ENCODE measurements around the gene AP2A2.
"Not testable (repeated sequence)": the region's sequence is repeated elsewhere in the genome, so short reads cannot be mapped to it uniquely, and the experiment has no call there.

AP2A2 gene

GRCh38 chr11:963852-964251 lies 38.2 kb downstream of the AP2A2 start:
- peaks cover 14% of the 10 kb centered on the region for H3K4me1 Mint-ChIP-seq
- H3K27ac Mint-ChIP-seq, result no peak overlapping the region
- ATAC-seq, result peak; percentile 23
- H3K27me3 Mint-ChIP-seq, result no peaks in the 10 kb centered on the region
- no peaks in the 10 kb centered on the region for H3K9me3 Mint-ChIP-seq
- no peak overlapping the region for H3K4me3 Mint-ChIP-seq
- H3K36me3 Mint-ChIP-seq (ENCODE audit: low read depth), result peaks cover 8% of the 10 kb centered on the region
- DNase-seq, result no peak

- no peak overlapping the region for H3K27ac Mint-ChIP-seq
- H3K27me3 Mint-ChIP-seq, result no peaks in the 10 kb centered on the region
- no peak overlapping the region for H3K4me3 Mint-ChIP-seq
- peaks cover 11% of the 10 kb centered on the region for H3K36me3 Mint-ChIP-seq (ENCODE audit: low read depth)
- H3K9me3 Mint-ChIP-seq, result no peaks in the 10 kb centered on the region
- peaks cover 25% of the 10 kb centered on the region for H3K4me1 Mint-ChIP-seq
- DNase-seq, result no peak
- peak; percentile 38 for ATAC-seq
Observed at GRCh38 chr11:965206-965775, 39.6 kb downstream of the AP2A2 start.

DNA sequence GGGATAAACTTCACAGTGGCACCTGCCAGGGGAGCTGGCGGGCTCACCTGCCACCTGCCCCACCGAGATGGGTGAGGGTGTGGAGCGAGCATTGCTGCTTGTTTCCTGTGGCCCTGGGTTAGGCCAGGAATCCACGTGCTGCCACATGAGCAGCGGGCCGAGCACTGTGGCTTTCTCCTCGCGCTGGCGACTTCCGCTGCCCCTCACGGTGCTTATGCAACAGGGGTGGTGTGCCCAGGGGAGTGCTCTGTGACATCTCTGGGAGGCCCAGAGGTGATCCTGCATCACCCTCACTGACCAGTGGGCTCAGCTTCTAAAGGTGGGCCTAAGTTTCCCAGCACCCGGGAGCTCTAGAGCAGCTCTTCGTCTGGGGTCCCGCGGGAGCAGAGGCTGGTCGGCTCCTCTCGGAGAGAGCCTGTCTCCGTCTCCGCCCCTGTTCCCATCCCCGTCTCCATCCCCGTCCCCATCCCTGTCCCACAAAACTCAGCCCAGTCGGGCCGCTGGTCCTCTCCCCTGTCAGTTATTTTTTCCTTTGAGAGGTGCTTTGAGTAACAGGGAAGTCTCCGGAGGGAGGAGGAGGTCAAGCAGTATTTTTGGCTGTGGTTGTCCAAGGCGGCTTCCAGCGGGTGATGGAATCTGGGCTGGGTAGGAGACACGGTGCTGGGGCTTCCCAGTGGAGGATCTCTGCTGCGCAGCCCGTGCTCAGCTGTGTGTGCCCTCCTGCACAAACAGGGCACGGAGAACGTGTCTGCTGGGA lies 42.5 kb downstream of the AP2A2 start:
- DNase-seq, result no peak
- no peak overlapping the region for H3K4me3 Mint-ChIP-seq
- H3K27me3 Mint-ChIP-seq, result no peaks in the 10 kb centered on the region
- H3K36me3 Mint-ChIP-seq (ENCODE audit: low read depth), result peaks cover 13% of the 10 kb centered on the region
- peaks cover 34% of the 10 kb centered on the region for H3K4me1 Mint-ChIP-seq
- no peaks in the 10 kb centered on the region for H3K9me3 Mint-ChIP-seq
- no peak overlapping the region for H3K27ac Mint-ChIP-seq
- ATAC-seq, result no peak

DNA sequence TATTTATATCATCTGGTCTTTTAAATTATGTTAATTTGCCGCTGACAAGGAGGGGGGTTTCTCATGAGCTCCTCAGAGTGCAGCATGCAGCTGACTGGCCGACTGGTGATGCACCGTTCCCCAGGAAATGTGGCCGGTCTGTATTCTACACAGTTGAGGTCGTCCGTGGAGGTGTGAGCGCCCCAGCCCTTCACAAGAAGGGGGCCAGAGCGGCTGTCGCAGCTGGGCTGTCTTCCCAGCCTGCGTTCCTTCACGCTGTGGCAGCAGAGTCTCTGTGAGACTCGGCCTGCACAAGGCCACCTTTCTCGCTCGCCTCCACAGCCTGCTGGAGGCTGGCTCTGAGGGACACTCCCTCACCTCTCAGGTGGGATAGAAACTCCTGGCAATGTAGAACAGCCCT lies 43.2 kb downstream of the AP2A2 start:
- DNase-seq, result no peak
- Mint-ChIP-seq H3K9me3 (no peaks in the 10 kb centered on the region), H3K27me3 (no peaks in the 10 kb centered on the region), H3K36me3 (ENCODE audit: low read depth) (peaks cover 15% of the 10 kb centered on the region), H3K27ac (no peak overlapping the region), H3K4me3 (no peak overlapping the region), H3K4me1 (peaks cover 34% of the 10 kb centered on the region)
- no peak for ATAC-seq

GRCh38 chr11:969651-970205 lies 44.1 kb downstream of the AP2A2 start:
- Mint-ChIP-seq H3K27ac (peak overlapping the region; percentile 47), H3K4me3 (peak overlapping the region; percentile 9), H3K9me3 (no peaks in the 10 kb centered on the region), H3K36me3 (ENCODE audit: low read depth) (peaks cover 11% of the 10 kb centered on the region), H3K4me1 (peaks cover 34% of the 10 kb centered on the region), H3K27me3 (no peaks in the 10 kb centered on the region)
- no peak for ATAC-seq
- no peak for DNase-seq

GRCh38 chr11:970319-970871 lies 44.7 kb downstream of the AP2A2 start:
- no peaks in the 10 kb centered on the region for H3K27me3 Mint-ChIP-seq
- peak overlapping the region; percentile 47 for H3K27ac Mint-ChIP-seq
- H3K9me3 Mint-ChIP-seq, result no peaks in the 10 kb centered on the region
- DNase-seq (peak; percentile 15), ATAC-seq (peak; percentile 45)
- H3K4me3 Mint-ChIP-seq, result peak overlapping the region; percentile 9
- H3K36me3 Mint-ChIP-seq (ENCODE audit: low read depth), result peaks cover 13% of the 10 kb centered on the region
- peaks cover 34% of the 10 kb centered on the region for H3K4me1 Mint-ChIP-seq

GRCh38 chr11:971092-971690 lies 45.5 kb downstream of the AP2A2 start:
- H3K27ac Mint-ChIP-seq, result peak overlapping the region; percentile 47
- ATAC-seq (no peak), DNase-seq (no peak)
- no peaks in the 10 kb centered on the region for H3K9me3 Mint-ChIP-seq
- H3K36me3 Mint-ChIP-seq (ENCODE audit: low read depth), result peaks cover 13% of the 10 kb centered on the region
- no peak overlapping the region for H3K4me3 Mint-ChIP-seq
- H3K27me3 Mint-ChIP-seq, result no peaks in the 10 kb centered on the region
- H3K4me1 Mint-ChIP-seq, result peaks cover 36% of the 10 kb centered on the region

DNA sequence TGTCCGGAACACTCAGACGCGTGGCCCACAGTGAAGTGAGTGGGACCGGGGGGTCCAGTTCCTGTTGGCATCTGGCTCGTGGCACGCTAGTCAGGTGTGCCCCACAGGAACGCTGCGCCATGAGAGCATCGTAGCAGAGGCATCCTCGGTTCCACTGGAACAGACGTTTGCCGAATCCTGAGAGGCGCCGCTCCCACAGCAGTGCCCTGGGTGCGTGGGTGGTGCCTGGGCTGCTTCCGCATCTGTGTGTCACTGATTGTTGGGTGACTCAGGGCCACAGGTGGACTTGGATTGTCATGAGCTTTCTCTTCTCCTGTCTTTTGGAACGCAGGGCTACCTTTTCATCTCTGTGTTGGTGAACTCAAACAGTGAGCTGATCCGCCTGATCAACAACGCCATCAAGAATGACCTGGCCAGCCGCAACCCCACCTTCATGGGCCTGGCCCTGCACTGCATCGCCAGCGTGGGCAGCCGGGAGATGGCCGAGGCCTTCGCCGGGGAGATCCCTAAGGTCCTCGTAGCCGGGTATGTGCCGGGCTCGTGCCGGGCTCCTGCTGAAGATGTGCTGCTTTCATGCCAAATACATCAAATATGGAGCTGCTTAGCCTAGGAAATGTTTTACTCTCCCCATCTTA lies 46.2 kb downstream of the AP2A2 start:
- Mint-ChIP-seq H3K27me3 (no peaks in the 10 kb centered on the region), H3K27ac (no peak overlapping the region)

DNA sequence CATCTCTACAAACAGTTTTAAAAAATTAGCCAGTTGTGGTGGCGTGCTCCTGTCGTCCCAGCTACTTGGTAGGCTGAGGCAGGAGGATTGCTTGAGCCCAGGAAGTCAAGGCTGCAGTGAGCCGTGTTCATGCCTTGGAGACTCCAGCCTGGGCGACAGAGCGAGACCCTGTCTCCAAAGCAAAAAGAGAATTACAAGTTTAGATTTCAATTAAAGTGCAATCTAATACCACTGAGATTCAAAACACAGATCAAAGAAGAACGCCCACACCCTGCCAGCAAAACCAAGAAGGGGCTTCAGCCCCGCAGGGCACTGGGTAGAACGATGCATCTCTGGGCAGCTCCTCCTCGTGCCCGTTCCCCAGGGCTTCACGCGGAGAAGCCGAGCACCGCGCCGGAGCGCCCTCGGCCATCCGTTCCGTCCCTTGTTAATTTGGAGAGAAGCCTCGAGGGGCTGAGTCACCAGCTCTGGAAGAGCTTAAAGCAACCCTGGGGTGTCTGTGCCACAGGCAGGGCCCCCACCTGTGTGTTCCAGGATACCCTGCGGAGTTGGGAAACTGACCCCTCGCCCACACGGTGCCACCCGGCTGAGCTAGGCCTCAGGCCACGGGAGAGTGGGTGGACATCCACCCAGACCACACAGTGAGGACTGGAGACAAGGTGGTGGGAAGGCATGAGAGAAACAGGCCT lies 47.0 kb downstream of the AP2A2 start:
- Mint-ChIP-seq H3K9me3 (no peaks in the 10 kb centered on the region), H3K4me1 (peaks cover 35% of the 10 kb centered on the region), H3K27me3 (no peaks in the 10 kb centered on the region), H3K4me3 (no peak overlapping the region), H3K27ac (no peak overlapping the region), H3K36me3 (ENCODE audit: low read depth) (peaks cover 13% of the 10 kb centered on the region)
- ATAC-seq, result no peak
- no peak for DNase-seq

More for the DNA sequence above, 46.2 kb downstream of the AP2A2 start:
- no peak for ATAC-seq
- H3K4me1 Mint-ChIP-seq, result peaks cover 35% of the 10 kb centered on the region
- DNase-seq, result no peak
- no peaks in the 10 kb centered on the region for H3K9me3 Mint-ChIP-seq
- H3K36me3 Mint-ChIP-seq (ENCODE audit: low read depth), result peaks cover 13% of the 10 kb centered on the region
- no peak overlapping the region for H3K4me3 Mint-ChIP-seq

GRCh38 chr11:973237-973636 lies 47.6 kb downstream of the AP2A2 start:
- Mint-ChIP-seq H3K4me3 (no peak overlapping the region), H3K27me3 (no peaks in the 10 kb centered on the region), H3K27ac (no peak overlapping the region), H3K9me3 (no peaks in the 10 kb centered on the region), H3K36me3 (ENCODE audit: low read depth) (peaks cover 14% of the 10 kb centered on the region), H3K4me1 (peaks cover 35% of the 10 kb centered on the region)
- DNase-seq (no peak), ATAC-seq (no peak)

DNA sequence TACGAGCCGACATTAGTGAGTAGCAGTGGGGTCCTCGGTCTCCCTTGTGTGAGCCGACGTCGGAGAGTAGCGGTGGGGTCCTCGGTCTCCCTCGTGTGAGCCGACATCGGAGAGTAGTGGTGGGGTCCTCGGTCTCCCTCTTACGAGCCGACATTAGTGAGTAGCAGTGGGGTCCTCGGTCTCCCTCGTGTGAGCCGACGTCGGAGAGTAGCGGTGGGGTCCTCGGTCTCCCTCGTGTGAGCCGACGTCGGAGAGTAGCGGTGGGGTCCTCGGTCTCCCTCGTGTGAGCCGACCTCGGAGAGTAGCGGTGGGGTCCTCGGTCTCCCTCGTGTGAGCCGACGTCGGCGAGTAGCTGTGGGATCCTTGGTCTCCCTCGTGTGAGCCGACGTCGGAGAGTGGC lies 49.7 kb downstream of the AP2A2 start:
- H3K36me3 Mint-ChIP-seq (ENCODE audit: low read depth), result peaks cover 15% of the 10 kb centered on the region
- not testable (repeated sequence) for H3K9me3 Mint-ChIP-seq, H3K27me3 Mint-ChIP-seq, H3K27ac Mint-ChIP-seq, DNase-seq, ATAC-seq, H3K4me3 Mint-ChIP-seq
- H3K4me1 Mint-ChIP-seq, result peaks cover 19% of the 10 kb centered on the region

GRCh38 chr11:975827-976226 lies 50.2 kb downstream of the AP2A2 start:
- H3K27ac Mint-ChIP-seq, result no peak overlapping the region
- peaks cover 11% of the 10 kb centered on the region for H3K36me3 Mint-ChIP-seq (ENCODE audit: low read depth)

GRCh38 chr11:976431-977160 lies 50.9 kb downstream of the AP2A2 start:
- H3K27me3 Mint-ChIP-seq, result no peaks in the 10 kb centered on the region
- H3K4me3 Mint-ChIP-seq, result no peak overlapping the region
- H3K9me3 Mint-ChIP-seq, result no peaks in the 10 kb centered on the region
- peaks cover 7% of the 10 kb centered on the region for H3K4me1 Mint-ChIP-seq
- H3K27ac Mint-ChIP-seq, result no peak overlapping the region
- H3K36me3 Mint-ChIP-seq (ENCODE audit: low read depth), result peaks cover 13% of the 10 kb centered on the region
- ATAC-seq, result no peak
- no peak for DNase-seq

More at GRCh38 chr11:975827-976226, 50.2 kb downstream of the AP2A2 start:
- DNase-seq, result no peak
- ATAC-seq, result peak; percentile 27
- Mint-ChIP-seq H3K27me3 (no peaks in the 10 kb centered on the region), H3K4me3 (no peak overlapping the region), H3K9me3 (no peaks in the 10 kb centered on the region), H3K4me1 (peaks cover 15% of the 10 kb centered on the region)

All from activated naive CD8-positive, alpha-beta T cell treated with anti-CD3 and anti-CD28 coated beads, Interleukin-2, amount 50 U/mL, for 24 hours (primary cell).